ENCODE data around the gene NRAS. TPM values are rescaled to one million over a fixed set of nuclear protein-coding genes. Genes with fewer than 3 reads are reported as not detected.
A peak's percentile ranks its signal among the peaks of the same experiment; 100 is the strongest.

NRAS gene
- total and polyA plus RNA-seq, 9 of the 15 experiments (the other 6 are each of a cell fraction or from before 2014, with no cell fraction given): 40.7 to 94.5 (median 75.4) TPM

- TF ChIP-seq, protein P1, sequence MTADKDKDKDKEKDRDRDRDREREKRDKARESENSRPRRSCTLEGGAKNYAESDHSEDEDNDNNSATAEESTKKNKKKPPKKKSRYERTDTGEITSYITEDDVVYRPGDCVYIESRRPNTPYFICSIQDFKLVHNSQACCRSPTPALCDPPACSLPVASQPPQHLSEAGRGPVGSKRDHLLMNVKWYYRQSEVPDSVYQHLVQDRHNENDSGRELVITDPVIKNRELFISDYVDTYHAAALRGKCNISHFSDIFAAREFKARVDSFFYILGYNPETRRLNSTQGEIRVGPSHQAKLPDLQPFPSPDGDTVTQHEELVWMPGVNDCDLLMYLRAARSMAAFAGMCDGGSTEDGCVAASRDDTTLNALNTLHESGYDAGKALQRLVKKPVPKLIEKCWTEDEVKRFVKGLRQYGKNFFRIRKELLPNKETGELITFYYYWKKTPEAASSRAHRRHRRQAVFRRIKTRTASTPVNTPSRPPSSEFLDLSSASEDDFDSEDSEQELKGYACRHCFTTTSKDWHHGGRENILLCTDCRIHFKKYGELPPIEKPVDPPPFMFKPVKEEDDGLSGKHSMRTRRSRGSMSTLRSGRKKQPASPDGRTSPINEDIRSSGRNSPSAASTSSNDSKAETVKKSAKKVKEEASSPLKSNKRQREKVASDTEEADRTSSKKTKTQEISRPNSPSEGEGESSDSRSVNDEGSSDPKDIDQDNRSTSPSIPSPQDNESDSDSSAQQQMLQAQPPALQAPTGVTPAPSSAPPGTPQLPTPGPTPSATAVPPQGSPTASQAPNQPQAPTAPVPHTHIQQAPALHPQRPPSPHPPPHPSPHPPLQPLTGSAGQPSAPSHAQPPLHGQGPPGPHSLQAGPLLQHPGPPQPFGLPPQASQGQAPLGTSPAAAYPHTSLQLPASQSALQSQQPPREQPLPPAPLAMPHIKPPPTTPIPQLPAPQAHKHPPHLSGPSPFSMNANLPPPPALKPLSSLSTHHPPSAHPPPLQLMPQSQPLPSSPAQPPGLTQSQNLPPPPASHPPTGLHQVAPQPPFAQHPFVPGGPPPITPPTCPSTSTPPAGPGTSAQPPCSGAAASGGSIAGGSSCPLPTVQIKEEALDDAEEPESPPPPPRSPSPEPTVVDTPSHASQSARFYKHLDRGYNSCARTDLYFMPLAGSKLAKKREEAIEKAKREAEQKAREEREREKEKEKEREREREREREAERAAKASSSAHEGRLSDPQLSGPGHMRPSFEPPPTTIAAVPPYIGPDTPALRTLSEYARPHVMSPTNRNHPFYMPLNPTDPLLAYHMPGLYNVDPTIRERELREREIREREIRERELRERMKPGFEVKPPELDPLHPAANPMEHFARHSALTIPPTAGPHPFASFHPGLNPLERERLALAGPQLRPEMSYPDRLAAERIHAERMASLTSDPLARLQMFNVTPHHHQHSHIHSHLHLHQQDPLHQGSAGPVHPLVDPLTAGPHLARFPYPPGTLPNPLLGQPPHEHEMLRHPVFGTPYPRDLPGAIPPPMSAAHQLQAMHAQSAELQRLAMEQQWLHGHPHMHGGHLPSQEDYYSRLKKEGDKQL (CRISPR knock-in tag; IDR thresholded peaks at IDR 0.05; ENCODE audit: borderline replicate concordance): no peak
- TF ChIP-seq CTBP1 (IDR thresholded peaks at IDR 0.05; ENCODE audit: borderline replicate concordance) (peak; percentile 69), SMARCA5 (IDR thresholded peaks at IDR 0.05) (peak; percentile 82), FOXP4 (CRISPR knock-in tag; IDR thresholded peaks at IDR 0.05; ENCODE audit: borderline replicate concordance) (no peak), FOXK2 (conservative IDR thresholded peaks at IDR 0.05 in 1 of 2, IDR thresholded peaks at IDR 0.05 in 1 of 2; ENCODE audit: low read depth in 2 of 2) (peak; percentile 93 to 94), DNMT1 (IDR thresholded peaks at IDR 0.05) (0 out of 2 replicates have a peak, but pooled peaks have one; percentile 25), ZNF165 (CRISPR knock-in tag; IDR thresholded peaks at IDR 0.05; ENCODE audit: borderline replicate concordance) (0 out of 2 replicates have a peak, but pooled peaks have one; percentile 58), SP1 (CRISPR knock-in tag; IDR thresholded peaks at IDR 0.05) (peak; percentile 95), BCLAF1 (IDR thresholded peaks at IDR 0.05; ENCODE audit: borderline replicate concordance in 1 of 2, control insufficient read depth in 1 of 2, low read depth in 2 of 2, low read length in 1 of 2) (0 out of 4 replicates have a peak, but pooled peaks have one; percentile 11 to 50), SMAD1 (IDR thresholded peaks at IDR 0.05; ENCODE audit: low read depth, low read length, partially characterized antibody) (peak; percentile 89), CBX5 (IDR thresholded peaks at IDR 0.05; ENCODE audit: borderline replicate concordance, low read depth) (peak; percentile 17; the same call in 1 of the 2 replicates), TOE1 (IDR thresholded peaks at IDR 0.05; ENCODE audit: borderline replicate concordance) (peak; percentile 80), TOE1 (CRISPR knock-in tag; IDR thresholded peaks at IDR 0.05; ENCODE audit: borderline replicate concordance, low read depth) (peak; percentile 96; the same call in 1 of the 2 replicates), MED1 (CRISPR knock-in tag; IDR thresholded peaks at IDR 0.05; ENCODE audit: borderline replicate concordance) (no peak), THRAP3 (IDR thresholded peaks at IDR 0.05; ENCODE audit: borderline replicate concordance) (no peak)
- TF ChIP-seq, protein P2, sequence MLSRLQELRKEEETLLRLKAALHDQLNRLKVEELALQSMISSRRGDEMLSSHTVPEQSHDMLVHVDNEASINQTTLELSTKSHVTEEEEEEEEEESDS (CRISPR knock-in tag; IDR thresholded peaks at IDR 0.05): no peak
These were observed 41.1 kb upstream of the NRAS start, which contains the start of gene CSDE1 (continued) for GRCh38 chr1:114757455-114758255.
